HG02973 (cell line): Measurements from ENCODE around the gene EXT2.

Experiments
- ATAC-seq: cut with Tn5 transposase; IDR thresholded peaks from one replicate; pipeline ENCODE4 v1.9.1; 2021; ENCODE audit warnings: moderate library complexity; ENCODE audit not compliant: unreplicated experiment

The EXT2 gene

GRCh38 chr11:44235765-44236201 lies 140.3 kb downstream of the EXT2 start:
- ATAC-seq, result no peak

GRCh38 chr11:44236296-44236695 lies 140.8 kb downstream of the EXT2 start:
- ATAC-seq, result no peak

GRCh38 chr11:44237156-44237555 lies 141.7 kb downstream of the EXT2 start:
- ATAC-seq, result no peak

- no peak for ATAC-seq
Observed at GRCh38 chr11:44241851-44242250, 146.4 kb downstream of the EXT2 start.

GRCh38 chr11:44243086-44243485 lies 147.6 kb downstream of the EXT2 start:
- ATAC-seq, result no peak

- no peak for ATAC-seq
Observed at GRCh38 chr11:44243595-44244343, 148.3 kb downstream of the EXT2 start.

- no peak for ATAC-seq
Observed at GRCh38 chr11:44244639-44245310, 149.3 kb downstream of the EXT2 start.

- no peak for ATAC-seq
Observed at GRCh38 chr11:44246726-44247125, 151.2 kb downstream of the EXT2 start.

GRCh38 chr11:44247508-44247907 lies 152.0 kb downstream of the EXT2 start:
- ATAC-seq, result no peak

- ATAC-seq, result no peak
Observed at GRCh38 chr11:44248109-44248508, 152.6 kb downstream of the EXT2 start.

- no peak for ATAC-seq
Observed at GRCh38 chr11:44250421-44250820, 154.9 kb downstream of the EXT2 start.

GRCh38 chr11:44252999-44253602 lies 157.6 kb downstream of the EXT2 start:
- ATAC-seq, result no peak

GRCh38 chr11:44255406-44256071 lies 160.1 kb downstream of the EXT2 start:
- no peak for ATAC-seq

- no peak for ATAC-seq
Observed at GRCh38 chr11:44256673-44257291, 161.3 kb downstream of the EXT2 start.

GRCh38 chr11:44257338-44258189 lies 162.1 kb downstream of the EXT2 start:
- ATAC-seq, result no peak

GRCh38 chr11:44258190-44258489 lies 162.7 kb downstream of the EXT2 start:
- ATAC-seq, result no peak

- ATAC-seq, result no peak
Observed at GRCh38 chr11:44258839-44259420, 163.5 kb downstream of the EXT2 start.

- ATAC-seq, result no peak
Observed at GRCh38 chr11:44260081-44260480, 164.6 kb downstream of the EXT2 start.

- no peak for ATAC-seq
Observed at GRCh38 chr11:44261800-44262591, 166.5 kb downstream of the EXT2 start.
